ENCODE measurements around the gene SLC38A1.

Gene SLC38A1

DNA sequence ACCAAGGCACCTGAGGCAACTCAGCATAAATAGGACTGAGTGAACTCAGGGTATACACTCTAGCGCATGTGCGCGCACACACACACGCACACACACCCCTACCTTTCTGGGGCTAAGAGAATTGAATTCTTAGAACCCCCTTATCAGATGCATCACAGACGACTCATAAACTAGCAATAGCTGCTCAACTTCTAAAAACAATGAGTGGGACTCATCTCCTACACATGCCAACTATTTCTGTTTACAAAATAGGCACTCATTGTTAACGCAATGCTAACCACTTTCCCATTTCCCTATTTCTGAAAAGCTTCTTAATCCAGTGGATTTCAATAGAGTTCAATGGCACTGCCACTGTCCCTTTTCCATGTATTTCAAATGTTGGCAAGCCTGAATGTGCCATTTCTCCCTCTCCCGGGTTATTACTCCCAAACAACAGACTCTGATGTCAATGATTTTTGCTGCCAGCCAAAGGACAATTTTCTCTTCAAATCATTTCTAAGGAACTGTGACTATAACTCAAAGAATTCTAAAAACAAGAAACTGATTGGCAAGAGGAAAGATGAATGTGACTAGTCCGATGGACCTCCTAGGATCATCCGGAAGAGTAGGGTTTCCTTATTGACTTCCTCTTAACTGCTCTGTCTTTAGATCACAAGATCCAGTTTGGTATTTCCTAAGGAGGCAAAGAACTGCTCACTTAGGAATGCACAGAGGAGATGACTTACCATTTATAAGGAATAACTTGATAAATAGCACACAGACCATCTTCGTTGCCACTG is 48.8 kb downstream of the SLC38A1 start:
- Histone ChIP-seq H3K36me3 (ENCODE audit: control insufficient read depth in 5 of 5, insufficient read depth in 5 of 5, low read length in 5 of 5) (no peaks in the 10 kb centered on the region), H3K4me1 (ENCODE audit: control insufficient read depth in 5 of 5, insufficient read depth in 5 of 5, low read length in 5 of 5) (peaks cover 0 to 29% (median 11%) of the 10 kb centered on the region in 5 donors), H3K27ac (ENCODE audit: low read depth, low read length) (no peak overlapping the region), H3K27me3 (ENCODE audit: control insufficient read depth in 5 of 5, insufficient read depth in 4 of 5, low read length in 5 of 5) (peaks cover 0 to 4% (median 0%) of the 10 kb centered on the region in 5 donors), H3K9me3 (ENCODE audit: control insufficient read depth in 5 of 5, low read length in 5 of 5) (no peaks in the 10 kb centered on the region), H3K4me3 (ENCODE audit: low read depth in 1 of 5, low read length in 5 of 5) (no peak overlapping the region), H3K9ac (ENCODE audit: low read length in 5 of 5) (no peak overlapping the region)

DNA sequence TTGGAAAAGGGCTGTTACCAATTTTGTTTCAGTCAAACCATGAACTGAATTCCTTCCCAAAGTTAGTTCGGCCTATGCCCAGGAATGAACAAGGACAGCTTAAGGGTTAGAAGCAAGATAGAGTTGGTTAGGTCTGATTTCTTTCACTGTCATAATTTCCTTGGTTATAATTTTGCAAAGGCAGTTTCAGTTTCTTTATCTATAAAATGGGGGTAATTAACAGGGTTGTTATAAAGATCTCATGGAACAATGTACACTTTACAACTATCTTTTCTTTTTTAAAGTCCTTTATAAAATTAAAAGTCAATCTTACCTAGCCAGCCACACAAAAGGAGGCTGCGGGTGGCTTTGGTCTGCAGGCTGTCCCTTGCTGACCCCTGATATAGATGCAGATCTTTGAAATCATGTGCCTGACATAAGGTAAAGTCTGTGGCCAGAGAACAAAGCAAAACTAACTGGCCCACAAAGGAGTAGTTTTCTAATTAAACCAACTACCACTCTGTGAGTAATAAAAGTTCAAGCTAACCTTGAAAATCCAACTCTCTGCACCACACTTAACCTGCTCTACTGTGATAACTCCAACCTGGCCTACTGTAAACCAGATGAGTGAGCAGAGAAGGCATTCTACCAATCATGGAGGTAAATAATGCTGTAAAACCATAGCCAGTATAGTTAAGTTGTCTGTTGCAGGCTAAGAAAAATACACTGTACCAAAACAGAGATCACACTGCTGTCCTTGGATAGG is 49.5 kb downstream of the SLC38A1 start:
- Histone ChIP-seq H3K9ac (ENCODE audit: low read length in 5 of 5) (no peak overlapping the region), H3K27ac (ENCODE audit: low read depth, low read length) (no peak overlapping the region), H3K27me3 (ENCODE audit: control insufficient read depth in 5 of 5, insufficient read depth in 4 of 5, low read length in 5 of 5) (peaks cover 0 to 4% (median 0%) of the 10 kb centered on the region in 5 donors), H3K36me3 (ENCODE audit: control insufficient read depth in 5 of 5, insufficient read depth in 5 of 5, low read length in 5 of 5) (no peaks in the 10 kb centered on the region), H3K4me3 (ENCODE audit: low read depth in 1 of 5, low read length in 5 of 5) (no peak overlapping the region), H3K9me3 (ENCODE audit: control insufficient read depth in 5 of 5, low read length in 5 of 5) (no peaks in the 10 kb centered on the region), H3K4me1 (ENCODE audit: control insufficient read depth in 5 of 5, insufficient read depth in 5 of 5, low read length in 5 of 5) (peaks cover 0 to 29% (median 7%) of the 10 kb centered on the region in 5 donors)

DNA sequence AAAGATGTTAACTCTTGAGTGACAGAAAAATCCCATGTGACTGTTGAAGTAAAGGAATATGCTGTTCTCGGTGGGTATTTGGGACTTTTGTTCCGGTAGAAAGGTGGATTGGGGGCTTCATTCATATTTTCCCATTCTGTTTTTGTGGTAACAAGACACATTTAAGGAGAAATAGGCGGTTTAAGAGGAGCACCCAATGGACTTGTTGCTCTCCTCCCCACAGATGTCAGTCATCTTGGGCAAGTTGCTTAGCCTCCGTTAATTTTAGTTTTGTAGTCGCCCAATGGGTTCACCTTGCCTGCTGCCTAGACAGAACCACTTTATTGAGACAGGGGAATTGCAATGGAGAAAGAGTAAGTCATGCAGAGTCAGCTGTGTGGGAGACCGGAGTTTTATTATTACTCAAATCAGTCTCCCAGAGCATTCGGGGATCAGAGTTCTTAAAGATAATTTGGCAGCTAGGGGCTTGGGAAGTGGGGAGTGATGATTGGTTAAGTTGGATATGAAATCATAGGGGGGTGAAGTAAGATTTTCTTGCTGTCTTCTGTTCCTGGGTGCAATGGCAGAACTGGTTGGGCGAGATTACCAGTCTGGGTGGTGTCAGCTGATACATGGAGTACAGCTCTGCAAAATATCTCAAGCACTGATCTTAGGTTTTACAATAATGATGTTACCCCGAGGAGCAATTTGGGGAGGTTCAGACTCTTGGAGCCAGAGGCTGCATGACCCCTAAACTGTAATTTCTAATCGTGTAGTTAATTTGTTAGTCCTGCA is 50.3 kb downstream of the SLC38A1 start:
- H3K4me3 ChIP-seq (ENCODE audit: low read depth in 1 of 5, low read length in 5 of 5), result no peak overlapping the region
- H3K4me1 ChIP-seq (ENCODE audit: control insufficient read depth in 5 of 5, insufficient read depth in 5 of 5, low read length in 5 of 5), result peaks cover 0 to 25% (median 4%) of the 10 kb centered on the region in 5 donors
- H3K27ac ChIP-seq (ENCODE audit: low read depth, low read length), result no peak overlapping the region
- no peak overlapping the region for H3K9ac ChIP-seq (ENCODE audit: low read length in 5 of 5)
- H3K27me3 ChIP-seq (ENCODE audit: control insufficient read depth in 5 of 5, insufficient read depth in 4 of 5, low read length in 5 of 5), result peaks cover 0 to 4% (median 0%) of the 10 kb centered on the region in 5 donors
- no peaks in the 10 kb centered on the region for H3K9me3 ChIP-seq (ENCODE audit: control insufficient read depth in 5 of 5, low read length in 5 of 5)
- H3K36me3 ChIP-seq (ENCODE audit: control insufficient read depth in 5 of 5, insufficient read depth in 5 of 5, low read length in 5 of 5), result no peaks in the 10 kb centered on the region

DNA sequence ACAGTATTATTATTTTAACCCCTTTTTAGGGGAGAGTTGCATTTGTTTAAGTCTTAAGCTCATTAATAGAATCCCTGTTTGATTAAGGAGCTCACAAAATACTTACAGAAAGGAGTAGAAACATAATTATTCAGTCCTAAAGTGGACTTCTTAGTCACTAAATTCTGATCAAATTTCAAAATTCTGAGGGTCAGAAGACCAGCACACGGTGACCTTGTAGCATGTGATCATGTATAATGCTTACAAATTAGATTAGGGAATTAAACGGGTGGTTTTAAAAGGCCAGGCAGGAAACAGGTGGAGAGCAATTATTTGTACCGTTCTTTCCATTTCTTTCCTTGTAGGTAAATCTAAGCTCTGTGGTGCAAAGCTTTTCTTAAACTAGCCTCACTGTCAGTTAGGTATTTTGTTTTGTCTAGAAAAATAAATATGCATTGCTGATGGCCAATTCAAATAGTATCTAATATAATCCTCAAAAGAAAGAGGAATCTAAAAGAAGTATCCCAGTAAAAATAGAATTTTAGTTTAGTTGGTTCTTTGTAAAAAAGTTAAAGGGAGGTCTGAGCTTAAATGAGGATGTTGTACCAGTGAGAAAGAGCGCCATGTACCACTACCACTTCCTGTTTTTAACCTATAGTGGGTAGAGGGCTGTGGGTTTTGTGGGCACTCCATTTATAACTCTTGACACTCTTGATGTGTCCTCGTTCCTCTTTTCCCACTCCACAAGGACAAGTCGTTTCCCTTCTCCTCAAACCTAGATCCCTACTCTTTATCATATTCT is 51.1 kb downstream of the SLC38A1 start:
- H3K9me3 ChIP-seq (ENCODE audit: control insufficient read depth in 5 of 5, low read length in 5 of 5), result no peaks in the 10 kb centered on the region
- no peak overlapping the region for H3K27ac ChIP-seq (ENCODE audit: low read depth, low read length)
- H3K36me3 ChIP-seq (ENCODE audit: control insufficient read depth in 5 of 5, insufficient read depth in 5 of 5, low read length in 5 of 5), result no peaks in the 10 kb centered on the region
- H3K9ac ChIP-seq (ENCODE audit: low read length in 5 of 5), result no peak overlapping the region
- H3K4me3 ChIP-seq (ENCODE audit: low read depth in 1 of 5, low read length in 5 of 5), result no peak overlapping the region
- peaks cover 0 to 25% (median 4%) of the 10 kb centered on the region in 5 donors for H3K4me1 ChIP-seq (ENCODE audit: control insufficient read depth in 5 of 5, insufficient read depth in 5 of 5, low read length in 5 of 5)
- H3K27me3 ChIP-seq (ENCODE audit: control insufficient read depth in 5 of 5, insufficient read depth in 4 of 5, low read length in 5 of 5), result peaks cover 0 to 4% (median 0%) of the 10 kb centered on the region in 5 donors

DNA sequence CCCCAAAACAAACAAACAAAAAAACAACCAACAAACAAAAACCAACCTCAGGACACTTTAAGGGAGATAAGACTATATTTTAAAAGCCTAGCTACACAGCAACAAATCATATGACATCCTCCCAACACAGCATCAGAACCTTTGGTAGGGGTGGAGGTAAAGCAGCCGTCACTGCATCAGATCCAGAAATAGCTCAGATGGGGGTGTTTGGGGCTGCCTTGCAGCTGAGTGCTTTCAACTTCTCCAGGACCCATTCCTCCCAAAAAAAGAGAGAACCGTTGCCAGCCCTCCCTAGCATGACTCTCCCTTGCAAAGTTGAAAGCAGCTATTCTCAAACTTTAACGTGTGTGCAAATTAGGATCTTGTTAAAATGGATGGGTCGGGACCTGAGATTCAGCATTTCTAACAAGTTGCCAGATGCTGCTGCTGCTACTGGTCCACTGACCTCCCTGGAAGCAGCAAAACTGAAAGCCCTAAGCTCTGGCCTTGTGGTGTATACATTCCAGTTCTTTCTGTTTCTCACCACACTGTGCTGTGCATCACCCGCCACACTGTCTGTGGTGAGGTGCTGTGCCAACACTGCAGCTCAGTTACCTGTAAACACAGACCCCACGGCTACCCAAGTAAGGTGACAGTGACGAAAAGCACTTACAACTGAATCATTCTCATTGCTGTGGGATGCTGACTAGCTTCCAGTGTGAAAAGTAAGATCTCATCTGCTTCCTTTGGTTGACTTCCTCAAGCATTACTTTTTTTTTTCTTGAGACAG is 54.0 kb downstream of the SLC38A1 start:
- H3K27ac ChIP-seq (ENCODE audit: low read depth, low read length), result no peak overlapping the region
- no peak overlapping the region for H3K9ac ChIP-seq (ENCODE audit: low read length in 5 of 5)
- H3K4me1 ChIP-seq (ENCODE audit: control insufficient read depth in 5 of 5, insufficient read depth in 5 of 5, low read length in 5 of 5), result peaks cover 0 to 17% (median 0%) of the 10 kb centered on the region in 5 donors
- peaks cover 0 to 3% (median 0%) of the 10 kb centered on the region in 5 donors for H3K27me3 ChIP-seq (ENCODE audit: control insufficient read depth in 5 of 5, insufficient read depth in 4 of 5, low read length in 5 of 5)
- H3K4me3 ChIP-seq (ENCODE audit: low read depth in 1 of 5, low read length in 5 of 5), result no peak overlapping the region
- H3K36me3 ChIP-seq (ENCODE audit: control insufficient read depth in 5 of 5, insufficient read depth in 5 of 5, low read length in 5 of 5), result no peaks in the 10 kb centered on the region
- no peaks in the 10 kb centered on the region for H3K9me3 ChIP-seq (ENCODE audit: control insufficient read depth in 5 of 5, low read length in 5 of 5)

DNA sequence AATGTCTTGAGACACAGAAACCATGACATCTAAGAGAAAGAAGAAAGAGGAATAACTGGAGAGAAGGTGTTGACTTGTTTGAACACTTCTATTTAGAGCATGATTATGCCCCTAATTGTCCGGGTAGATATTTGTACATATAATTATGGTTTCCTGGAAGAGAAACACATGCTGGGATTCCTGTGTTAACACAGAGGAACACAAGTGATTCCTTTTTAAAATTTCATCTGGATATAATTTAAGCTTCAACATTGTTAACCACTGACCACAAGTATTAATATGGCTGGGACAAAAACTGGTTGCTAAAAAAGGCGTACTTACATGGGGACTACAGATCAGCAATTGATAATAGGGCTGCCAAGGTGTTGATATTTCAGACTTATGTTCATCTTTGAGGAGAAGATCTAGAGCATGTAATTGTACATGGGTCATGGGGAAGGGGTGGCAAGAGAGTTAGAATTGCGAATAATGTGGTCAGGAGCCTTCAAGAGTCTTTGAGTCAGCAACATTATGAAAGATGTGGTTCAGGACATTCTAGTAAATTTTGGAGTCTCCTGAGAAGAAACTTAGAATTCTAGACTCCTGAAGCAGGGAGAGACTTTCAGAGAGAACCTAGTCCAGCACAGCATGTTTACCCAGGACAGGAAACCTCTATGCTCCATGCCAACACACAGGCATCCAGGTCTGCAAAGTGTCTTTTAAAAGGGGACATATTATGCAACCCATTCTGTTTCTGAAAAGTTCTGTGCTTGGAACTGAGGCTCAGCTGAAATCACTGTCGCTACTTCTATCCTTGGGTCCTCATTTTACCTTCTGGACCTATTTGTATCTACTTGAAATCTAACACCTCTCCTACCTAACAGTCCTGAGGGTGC is 56.5 kb downstream of the SLC38A1 start:
- no peaks in the 10 kb centered on the region for H3K36me3 ChIP-seq (ENCODE audit: control insufficient read depth in 5 of 5, insufficient read depth in 5 of 5, low read length in 5 of 5)
- H3K4me3 ChIP-seq (ENCODE audit: low read depth in 1 of 5, low read length in 5 of 5), result no peak overlapping the region
- peaks cover 0 to 8% (median 0%) of the 10 kb centered on the region in 5 donors for H3K4me1 ChIP-seq (ENCODE audit: control insufficient read depth in 5 of 5, insufficient read depth in 5 of 5, low read length in 5 of 5)
- H3K27ac ChIP-seq (ENCODE audit: low read depth, low read length), result no peak overlapping the region
- H3K9ac ChIP-seq (ENCODE audit: low read length in 5 of 5), result no peak overlapping the region
- H3K27me3 ChIP-seq (ENCODE audit: control insufficient read depth in 5 of 5, insufficient read depth in 4 of 5, low read length in 5 of 5), result peaks cover 0 to 3% (median 0%) of the 10 kb centered on the region in 5 donors
- no peaks in the 10 kb centered on the region for H3K9me3 ChIP-seq (ENCODE audit: control insufficient read depth in 5 of 5, low read length in 5 of 5)

DNA sequence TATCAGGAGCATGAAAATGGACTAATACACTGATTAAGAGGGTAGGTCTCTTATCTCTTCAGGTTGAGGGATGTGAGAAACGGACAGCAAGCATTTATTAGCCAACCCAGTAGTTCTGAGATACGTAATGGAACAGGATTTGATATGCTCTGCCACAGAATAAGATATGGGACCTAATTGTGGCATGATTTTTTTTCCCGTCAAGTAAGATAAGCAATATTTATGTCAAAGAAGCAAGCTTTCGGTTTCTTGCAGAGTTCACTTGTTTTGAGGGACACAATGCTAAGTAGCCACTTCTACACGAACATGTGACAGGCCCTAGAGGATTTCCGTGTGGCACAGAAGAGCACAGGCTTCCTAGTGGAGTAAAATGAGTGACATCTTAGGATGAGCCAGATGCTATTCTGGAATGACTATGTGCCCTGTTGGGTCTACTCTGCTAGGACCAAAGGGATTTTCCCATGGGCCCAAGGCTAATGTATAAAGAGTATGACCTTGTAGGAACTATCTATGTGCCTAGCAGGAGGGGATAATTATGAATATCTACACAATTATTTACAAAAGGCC is 57.9 kb downstream of the SLC38A1 start:
- Histone ChIP-seq H3K9me3 (ENCODE audit: control insufficient read depth in 5 of 5, low read length in 5 of 5) (no peaks in the 10 kb centered on the region), H3K9ac (ENCODE audit: low read length in 5 of 5) (no peak overlapping the region), H3K36me3 (ENCODE audit: control insufficient read depth in 5 of 5, insufficient read depth in 5 of 5, low read length in 5 of 5) (no peaks in the 10 kb centered on the region), H3K4me1 (ENCODE audit: control insufficient read depth in 5 of 5, insufficient read depth in 5 of 5, low read length in 5 of 5) (peaks cover 0 to 3% (median 0%) of the 10 kb centered on the region in 5 donors), H3K27ac (ENCODE audit: low read depth, low read length) (no peak overlapping the region), H3K4me3 (ENCODE audit: low read depth in 1 of 5, low read length in 5 of 5) (no peak overlapping the region), H3K27me3 (ENCODE audit: control insufficient read depth in 5 of 5, insufficient read depth in 4 of 5, low read length in 5 of 5) (peaks cover 0 to 3% (median 0%) of the 10 kb centered on the region in 5 donors)

Data from subcutaneous abdominal adipose tissue (tissue), 5 donors.